H1 (cell line): ENCODE data around the gene UBE2V1. TPM values are rescaled to one million over a fixed set of nuclear protein-coding genes. Genes with fewer than 3 reads are reported as not detected.

Experiments used
- CTCF ChIA-PET: fragments of 300-600 bp; sonication (Branson Sonifier 250); formaldehyde crosslinking; loops from one replicate; lab custom pipeline; 2021; ENCODE audit not compliant: partially characterized antibody; lab: Charles Lee
- POLR2A ChIA-PET: fragments of 300-600 bp; sonication (Branson Sonifier 250); formaldehyde crosslinking; loops from one replicate; lab custom pipeline; 2021; ENCODE audit warnings: inconsistent platforms; ENCODE audit not compliant: partially characterized antibody; lab: Charles Lee
- DNase-seq, 2 experiments: peaks; one replicate each; pipeline versions ENCODE4 v3.0.0 to v3.0.0-alpha.2; 2010 to 2022; ENCODE audit warnings: low spot score in 2 of 2, low read depth in 1 of 2, mixed read lengths in 1 of 2
- FAIRE-seq: peaks from 2 replicates; lab custom pipeline; 2011; peaks lifted over from hg19 to GRCh38; lab: Jason Lieb, UNC
- H2AFZ ChIP-seq: 2 replicates; pipeline ENCODE4 v1.8.1; 2012; ENCODE audit warnings: low read length, inconsistent platforms
- H2AK5ac ChIP-seq: 2 replicates; pipeline ENCODE4 v1.6.1; 2013; ENCODE audit warnings: low read depth, low read length
- H2BK120ac ChIP-seq: replicated peaks from 2 replicates; pipeline ENCODE3; 2013; ENCODE audit warnings: low read depth, low read length, inconsistent platforms
- H2BK12ac ChIP-seq: 2 replicates; pipeline ENCODE4 v1.6.1; 2013; ENCODE audit warnings: low read depth, low read length
- H2BK15ac ChIP-seq: 2 replicates; pipeline ENCODE4 v1.6.1; 2013; ENCODE audit warnings: low read length
- H2BK20ac ChIP-seq: 2 replicates; pipeline ENCODE4 v1.6.1; 2013; ENCODE audit warnings: low read length
- H2BK5ac ChIP-seq: 2 replicates; pipeline ENCODE4 v1.6.1; 2013; ENCODE audit warnings: low read depth, low read length
- H3K14ac ChIP-seq: 2 replicates; pipeline ENCODE4 v1.6.1; 2013; ENCODE audit warnings: inconsistent platforms; ENCODE audit not compliant: insufficient read length
- H3K18ac ChIP-seq: 2 replicates; pipeline ENCODE4 v1.6.1; 2013; ENCODE audit warnings: low read length; ENCODE audit errors: extremely low read depth
- H3K23ac ChIP-seq: 2 replicates; pipeline ENCODE4 v1.6.1; 2013; ENCODE audit warnings: inconsistent platforms; ENCODE audit not compliant: insufficient read length
- H3K23me2 ChIP-seq: 2 replicates; pipeline ENCODE4 v1.6.1; 2013; ENCODE audit warnings: low read depth, low read length
- H3K27ac ChIP-seq: 2 replicates; pipeline ENCODE4 v1.6.1; 2011; ENCODE audit warnings: low read depth, low read length, inconsistent platforms
- H3K27me3 ChIP-seq, 4 experiments: replicated peaks in 1 of 4; 1 replicate in 1 of 4; 2 replicates in 3 of 4; pipeline versions ENCODE4 v1.6.1 to v1.8.1; 2011 to 2013; ENCODE audit warnings: low read length in 3 of 4, mild to moderate bottlenecking in 3 of 4, inconsistent platforms in 2 of 4, mixed read lengths in 2 of 4, moderate library complexity in 1 of 4; ENCODE audit not compliant: control insufficient read depth in 3 of 4, insufficient read depth in 3 of 4; ENCODE audit errors: extremely low read depth in 1 of 4
- H3K36me3 ChIP-seq, 4 experiments: 2 replicates each; pipeline versions ENCODE4 v1.6.1 to v1.8.1; 2011 to 2013; ENCODE audit warnings: mild to moderate bottlenecking in 4 of 4, low read length in 3 of 4, moderate library complexity in 2 of 4, control low read depth in 1 of 4, inconsistent platforms in 1 of 4; ENCODE audit not compliant: insufficient read depth in 4 of 4, control insufficient read depth in 2 of 4
- H3K4ac ChIP-seq: replicated peaks from 2 replicates; pipeline ENCODE3; 2013; ENCODE audit warnings: low read length, low read depth, mixed read lengths, inconsistent platforms; ENCODE audit not compliant: insufficient read length
- H3K4me1 ChIP-seq, 4 experiments: replicated peaks in 1 of 4; 1 replicate in 1 of 4; 2 replicates in 3 of 4; pipeline versions ENCODE4 v1.6.1 to v1.8.1; 2011 to 2013; ENCODE audit warnings: low read length in 3 of 4, inconsistent platforms in 2 of 4, mixed read lengths in 1 of 4; ENCODE audit not compliant: insufficient read depth in 4 of 4, control insufficient read depth in 3 of 4
- H3K4me2 ChIP-seq, 2 experiments: 2 replicates each; pipeline versions ENCODE4 v1.6.1 to v1.8.1; 2011 to 2013; ENCODE audit warnings: low read depth in 2 of 2, low read length in 2 of 2, control low read depth in 1 of 2, inconsistent platforms in 1 of 2, mild to moderate bottlenecking in 1 of 2; ENCODE audit not compliant: insufficient read depth in 1 of 2
- H3K4me3 ChIP-seq, 4 experiments: fragments of 200-600, 300-600 bp in 1 of 4; sonication (generic), shearing (Covaris generic), sonication (Bioruptor Twin) in 1 of 4; 2 replicates each; pipeline versions ENCODE4 v1.5.1 to v1.8.1; 2011 to 2016; ENCODE audit warnings: low read length in 4 of 4, low read depth in 3 of 4, control low read depth in 2 of 4, inconsistent platforms in 2 of 4, mild to moderate bottlenecking in 2 of 4, mixed read lengths in 1 of 4, moderate library complexity in 1 of 4; ENCODE audit not compliant: insufficient read depth in 2 of 4; ENCODE audit errors: extremely low read depth in 1 of 4
- H3K56ac ChIP-seq: replicated peaks from 2 replicates; pipeline ENCODE3; 2013; ENCODE audit warnings: low read depth, mild to moderate bottlenecking, mixed read lengths, low read length, inconsistent platforms; ENCODE audit not compliant: insufficient read length
- H3K79me1 ChIP-seq: 2 replicates; pipeline ENCODE4 v1.6.1; 2013; ENCODE audit warnings: low read depth, low read length, control low read depth
- H3K79me2 ChIP-seq, 2 experiments: 2 replicates each; pipeline versions ENCODE4 v1.6.1 to v1.8.1; 2012 to 2013; ENCODE audit warnings: low read length in 2 of 2, mild to moderate bottlenecking in 2 of 2, inconsistent platforms in 1 of 2; ENCODE audit not compliant: insufficient read depth in 2 of 2, control insufficient read depth in 1 of 2
- H3K9ac ChIP-seq, 4 experiments: replicated peaks in 1 of 4; 1 replicate in 1 of 4; 2 replicates in 3 of 4; pipeline versions ENCODE4 v1.6.1 to v1.8.1; 2011 to 2013; ENCODE audit warnings: low read depth in 3 of 4, low read length in 3 of 4, control low read depth in 2 of 4, mild to moderate bottlenecking in 2 of 4, moderate library complexity in 2 of 4, inconsistent platforms in 1 of 4; ENCODE audit errors: extremely low read depth in 1 of 4
- H3K9me3 ChIP-seq, 2 experiments: 2 replicates each; pipeline versions ENCODE4 v1.6.1 to v1.8.1; 2012 to 2013; ENCODE audit warnings: mild to moderate bottlenecking in 2 of 2, moderate library complexity in 2 of 2, control low read depth in 1 of 2, inconsistent platforms in 1 of 2, low read depth in 1 of 2, low read length in 1 of 2, mixed read lengths in 1 of 2; ENCODE audit not compliant: insufficient read depth in 2 of 2
- H4K20me1 ChIP-seq, 2 experiments: replicated peaks in 1 of 2; 2 replicates each; pipeline versions ENCODE3 to v1.8.1; 2011 to 2013; ENCODE audit warnings: inconsistent platforms in 2 of 2, low read length in 2 of 2, mild to moderate bottlenecking in 1 of 2; ENCODE audit not compliant: insufficient read depth in 2 of 2, control insufficient read depth in 1 of 2
- H4K5ac ChIP-seq: 2 replicates; pipeline ENCODE4 v1.6.1; 2013; ENCODE audit warnings: low read length, low read depth, mixed read lengths, inconsistent platforms; ENCODE audit not compliant: insufficient read length
- H4K8ac ChIP-seq: 2 replicates; pipeline ENCODE4 v1.8.0; 2013; ENCODE audit warnings: mild to moderate bottlenecking, moderate library complexity, low read length, inconsistent platforms; ENCODE audit not compliant: insufficient read depth; ENCODE audit errors: extremely low read depth
- H4K91ac ChIP-seq: replicated peaks from 2 replicates; pipeline ENCODE3; 2013; ENCODE audit warnings: low read length, mixed read lengths, inconsistent platforms; ENCODE audit not compliant: insufficient read length
- ATF2 ChIP-seq: IDR thresholded peaks from 2 replicates; pipeline ENCODE4 v1.6.1; 2012; ENCODE audit warnings: low read length, inconsistent platforms
- KDM5A ChIP-seq: fragments of 200-600 bp; IDR thresholded peaks from 2 replicates; pipeline ENCODE4 v1.7.1; 2012; ENCODE audit warnings: mild to moderate bottlenecking, low read length, inconsistent platforms, mixed read lengths
- RAD21 ChIP-seq, 2 experiments: IDR thresholded peaks in 1 of 2; conservative IDR thresholded peaks in 1 of 2; 2 replicates each; pipeline ENCODE4 v1.6.1; 2011; ENCODE audit warnings: low read depth in 2 of 2, low read length in 2 of 2, improper control_type of control experiment in 1 of 2, inconsistent platforms in 1 of 2, mild to moderate bottlenecking in 1 of 2, moderate library complexity in 1 of 2
- WGBS, 2 experiments: shearing (Covaris generic) in 1 of 2; methylation state at CpG; one replicate each; pipeline versions ENCODE4 v1.1.6 to v1.1.7; 2013 to 2015; ENCODE audit warnings: low lambda C conversion rate in 2 of 2, mixed read lengths in 2 of 2, inconsistent platforms in 1 of 2, low coverage in 1 of 2, missing lambda C conversion rate in 1 of 2; ENCODE audit not compliant: insufficient replicate concordance in 2 of 2, insufficient coverage in 1 of 2, insufficient read length in 1 of 2; ENCODE audit errors: extremely low coverage in 1 of 2, missing lambda C conversion rate in 1 of 2; 5-methylcytosine and 5-hydroxymethylcytosine counted together
- polyA plus RNA-seq, 7 experiments: library from polyadenylated mRNA; depleted of rRNA in 3 of 7; stranded (reverse) in 5 of 7; unstranded in 2 of 7; fragments of >200 nt in 5 of 7; fragments of 200-250 nt in 2 of 7; gene quantifications; 1 replicate in 5 of 7; 2 replicates in 1 of 7; 4 replicates in 1 of 7; pipeline versions ENCODE4 v1.2.1 to v1.2.3, GENCODE V29; 2011 to 2013; ENCODE audit warnings: missing spikeins in 2 of 7, mixed read lengths in 2 of 7
- total RNA-seq: library from RNA; stranded (reverse); fragmentation: NEBNext Ultra II Directional; extraction: Animal tissue kit (Norgen Biotek cat#: 25700); gene quantifications from 2 replicates; pipeline ENCODE4 v1.2.1, GENCODE V29; 2021

UBE2V1 gene
- total and polyA plus RNA-seq, 2 of the 8 experiments (the other 6 are each of a cell fraction or from before 2014, with no cell fraction given) = 141 to 184 TPM

GRCh38 chr20:50058662-50059402 is 54.1 kb downstream of the UBE2V1 start:
- ChIA-PET POLR2A (interaction anchor here (1.0 kb wide), 1 partner anchor 10 kb away, joined by 3 read pairs; no protein-coding TSS in a partner anchor), CTCF (interaction anchor here (5.9 to 21.4 kb wide), 2 partner anchors 11 to 76 kb away, joined by 45 to 514 read pairs; partner anchors contain the start of gene SNAI1)
- Histone ChIP-seq H3K18ac (no peak overlapping the region; the same call in 1 of the 2 replicates), H4K8ac (peak overlapping the region; percentile 35; the same call in 1 of the 2 replicates), H3K23me2 (no peaks in the 10 kb centered on the region), H3K79me2 (no peaks in the 10 kb centered on the region), H3K4me2 (no peak overlapping the region), H2BK15ac (no peak overlapping the region), H3K9ac (no peak overlapping the region), H2AFZ (no peak overlapping the region), H3K56ac (no peak overlapping the region), H2BK20ac (no peak overlapping the region), H3K14ac (no peak overlapping the region), H3K9me3 (no peaks in the 10 kb centered on the region), H4K91ac (no peak overlapping the region), H2AK5ac (no peak overlapping the region)
- DNase-seq (no peak), FAIRE-seq (no peak)
- 92% methylated on average over 11 of the region's 11 CpGs; no CpG with 5 or more reads in 1 of the 2 experiments for WGBS, 2 experiments
- TF ChIP-seq KDM5A (no peak), ATF2 (no peak), RAD21 (IDR thresholded peaks at IDR 0.05 in 1 of 2, conservative IDR thresholded peaks at IDR 0.05 in 1 of 2; ENCODE audit: low read depth in 2 of 2, low read length in 2 of 2) (no peak)
- TF ChIP-seq, all 59 proteins: peak for 0
- no peak overlapping the region for H3K4me3 ChIP-seq
- H2BK120ac ChIP-seq = no peak overlapping the region
- H4K5ac ChIP-seq = no peak overlapping the region
- peaks cover 0 to 2% (median 0%) of the 10 kb centered on the region in 4 experiments; a peak in 1 of 7 replicates for H3K27me3 ChIP-seq
- H3K4ac ChIP-seq = no peak overlapping the region
- H3K23ac ChIP-seq = no peak overlapping the region
- no peak overlapping the region for H2BK5ac ChIP-seq
- no peaks in the 10 kb centered on the region for H3K79me1 ChIP-seq
- H3K4me1 ChIP-seq = peaks cover 0 to 5% (median 2%) of the 10 kb centered on the region in 4 experiments; a peak in 3 of 7 replicates
- no peaks in the 10 kb centered on the region for H3K36me3 ChIP-seq
- H4K20me1 ChIP-seq = no peaks in the 10 kb centered on the region
- no peak overlapping the region for H3K27ac ChIP-seq
- no peak overlapping the region for H2BK12ac ChIP-seq
